ENCODE results near the gene NPR3.

- no peak for TF ChIP-seq SUZ12 (IDR thresholded peaks at IDR 0.05; ENCODE audit: extremely low read depth, insufficient read depth, insufficient read length)
- no peak for TF ChIP-seq YY1 (IDR thresholded peaks at IDR 0.05; ENCODE audit: insufficient read depth, insufficient read length)
These were observed 3.7 kb downstream of the NPR3 start for GRCh38 chr5:32714836-32715235.
